ENCODE data around the gene CADPS. TPM values are rescaled to one million over a fixed set of nuclear protein-coding genes. Genes with fewer than 3 reads are reported as not detected.

Gene CADPS
- total and polyA plus RNA-seq, 8 donors, result 16.1 to 112 (median 26.0) TPM

- no peaks in the 10 kb centered on the region for H3K9me3 ChIP-seq
- intact Hi-C loops (cut with DNase I), result no loop called here
- DNase-seq (peak in 1 of 6 donors; percentile 52), ATAC-seq (no peak), FAIRE-seq (no peak)
- H3K27me3 ChIP-seq, result peaks cover 0 to 62% (median 19%) of the 10 kb centered on the region in 4 donors
- no peak for TF ChIP-seq CTCF (IDR thresholded peaks at IDR 0.05)
- peak overlapping the region in 1 of 4 donors; percentile 4 for H3K4me3 ChIP-seq
- H3K27ac ChIP-seq, result no peak overlapping the region
- WGBS, 2 donors, result 3% methylated on average over 47 of the region's 47 CpGs
- H3K36me3 ChIP-seq, result no peaks in the 10 kb centered on the region
- H3K4me1 ChIP-seq, result peaks cover 0 to 5% (median 0%) of the 10 kb centered on the region in 3 donors
These were observed 501.4 kb downstream of the CADPS start for GRCh38 chr3:62373714-62374333.

GRCh38 chr3:62373215-62373614 lies 502.0 kb downstream of the CADPS start, which contains the start of gene FEZF2:
Gene FEZF2, minus strand, starts transcription at chr3:62373550. Its CDS starts 682 bp downstream, at chr3:62372868.
- Histone ChIP-seq H3K4me3 (peak within 1 kb of the TSS in 1 of 4 donors; percentile 4), H3K27ac (no peak within 1 kb of the TSS), H3K36me3 (no peaks in the 10 kb centered on the region), H3K9me3 (no peaks in the 10 kb centered on the region), H3K27me3 (peaks cover 0 to 62% (median 22%) of the 10 kb centered on the region in 4 donors), H3K4me1 (peaks cover 0 to 5% (median 0%) of the 10 kb centered on the region in 3 donors)
- intact Hi-C loops (cut with DNase I), result no loop called here
- no peak for TF ChIP-seq CTCF (IDR thresholded peaks at IDR 0.05)
- FAIRE-seq, result no peak
- 2 to 3% methylated on average over 25 to 28 of the region's 28 CpGs for WGBS, 2 donors
- ATAC-seq, result no peak
- no peak for DNase-seq

- no peak for TF ChIP-seq CTCF (IDR thresholded peaks at IDR 0.05)
- 1 to 2% methylated on average over 30 of the region's 30 CpGs for WGBS, 2 donors
- FAIRE-seq, result no peak
These were observed 502.6 kb downstream of the CADPS start for GRCh38 chr3:62372621-62373041.

GRCh38 chr3:62371720-62372591 lies 503.3 kb downstream of the CADPS start:
- H3K4me1 ChIP-seq, result peaks cover 0 to 5% (median 0%) of the 10 kb centered on the region in 3 donors
- intact Hi-C loops (cut with DNase I), result no loop called here
- no peak for FAIRE-seq
- no peak for ATAC-seq
- peak in 1 of 6 donors; percentile 67 for DNase-seq
- no peak overlapping the region for H3K27ac ChIP-seq
- 2 to 3% methylated on average over 53 to 66 of the region's 66 CpGs for WGBS, 2 donors
- no peak overlapping the region for H3K4me3 ChIP-seq
- no peaks in the 10 kb centered on the region for H3K36me3 ChIP-seq
- no peak for TF ChIP-seq CTCF (IDR thresholded peaks at IDR 0.05)
- H3K27me3 ChIP-seq, result peaks cover 0 to 62% (median 18%) of the 10 kb centered on the region in 4 donors
- no peaks in the 10 kb centered on the region for H3K9me3 ChIP-seq

More at GRCh38 chr3:62372621-62373041, 502.6 kb downstream of the CADPS start:
- DNase-seq (no peak), ATAC-seq (no peak)
- H3K27me3 ChIP-seq, result peaks cover 0 to 63% (median 22%) of the 10 kb centered on the region in 4 donors
- H3K9me3 ChIP-seq, result no peaks in the 10 kb centered on the region
- peak overlapping the region in 1 of 4 donors; percentile 3 for H3K4me3 ChIP-seq
- intact Hi-C loops (cut with DNase I), result no loop called here
- H3K4me1 ChIP-seq, result peaks cover 0 to 5% (median 0%) of the 10 kb centered on the region in 3 donors
- H3K27ac ChIP-seq, result no peak overlapping the region
- H3K36me3 ChIP-seq, result no peaks in the 10 kb centered on the region
